GF-D8 (cell line): Measurements from ENCODE around the gene M1AP.

ENCODE experiments used
- DNase-seq: peaks from one replicate; lab custom pipeline; 2025; lab: John Stamatoyannopoulos, UW

The M1AP gene

DNA sequence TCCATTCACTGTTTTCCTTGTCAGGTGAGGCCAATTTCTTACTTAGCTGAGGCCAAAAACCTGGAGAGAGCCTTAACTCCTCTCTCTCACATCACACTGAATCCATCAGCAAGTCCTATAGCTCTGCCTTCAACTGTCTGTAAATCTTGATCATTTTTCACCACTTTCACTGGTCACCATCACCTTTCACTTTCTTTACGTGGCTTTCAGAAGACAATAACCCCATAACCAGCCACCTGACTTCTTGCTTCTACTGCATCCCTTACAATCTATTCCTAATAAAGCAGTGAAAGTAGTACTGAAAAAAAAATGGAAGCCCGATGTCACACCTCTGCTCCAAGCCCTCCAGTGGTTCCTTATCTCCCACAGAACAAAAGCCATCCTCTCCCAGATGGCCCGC is 102.1 kb downstream of the M1AP start:
- DNase-seq, result no peak

DNA sequence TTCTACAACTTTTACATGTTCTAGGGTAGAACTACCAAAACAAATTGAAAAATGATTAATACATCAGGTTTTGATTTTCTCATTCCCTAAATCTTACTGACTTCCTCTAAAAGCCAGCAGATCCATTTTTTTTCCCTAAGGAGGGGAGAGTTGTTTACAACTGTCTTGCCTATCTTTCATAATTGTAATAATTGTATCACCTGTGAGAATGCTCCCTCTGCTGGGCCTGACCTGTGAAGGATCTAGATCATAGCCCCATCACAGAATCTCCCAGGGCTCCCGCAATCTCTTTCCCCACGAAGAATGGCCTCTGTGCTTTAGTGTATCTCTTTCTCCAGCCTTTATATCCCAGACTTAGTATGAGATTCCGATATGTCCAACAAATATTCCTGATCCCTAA is 103.5 kb downstream of the M1AP start:
- DNase-seq, result no peak

DNA sequence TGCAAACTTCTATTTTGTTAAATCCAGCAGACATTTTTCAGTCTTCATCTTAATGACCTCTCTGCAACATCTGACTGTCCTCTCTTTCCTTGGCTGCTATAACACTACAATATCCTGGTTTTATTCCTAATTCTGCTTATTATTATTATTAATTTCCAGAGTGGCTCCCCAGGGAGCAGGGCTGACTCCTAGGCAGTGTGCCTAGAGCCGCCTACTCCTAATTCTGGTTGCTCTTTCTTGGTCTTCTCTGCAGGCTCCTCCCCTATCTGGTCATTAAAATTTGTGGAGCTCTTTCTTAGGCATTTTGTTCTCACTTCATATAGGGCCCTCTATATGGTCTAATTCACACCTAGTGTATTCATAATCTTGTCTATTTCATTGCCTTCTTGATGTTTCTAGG is 105.2 kb downstream of the M1AP start:
- no peak for DNase-seq

DNA sequence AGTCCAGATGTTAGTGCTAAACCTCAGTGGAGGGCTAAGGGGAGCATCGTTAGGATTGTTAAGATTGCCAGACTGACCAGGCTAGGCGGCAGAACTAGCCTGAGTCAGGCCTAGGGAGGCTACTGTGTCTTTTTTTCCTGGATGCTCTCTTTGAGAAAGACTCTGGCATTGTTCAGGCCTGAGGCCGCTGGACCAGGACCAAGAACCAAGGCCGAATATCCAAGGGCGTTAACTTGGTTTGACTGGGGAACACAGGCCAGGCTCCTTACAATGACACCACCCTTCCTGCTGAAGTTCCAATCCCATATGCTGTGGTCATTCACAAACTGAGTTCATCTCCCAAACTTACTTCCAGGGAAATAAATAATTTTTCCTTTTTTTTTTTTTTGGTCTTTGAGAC is 107.8 kb downstream of the M1AP start:
- DNase-seq, result no peak

DNA sequence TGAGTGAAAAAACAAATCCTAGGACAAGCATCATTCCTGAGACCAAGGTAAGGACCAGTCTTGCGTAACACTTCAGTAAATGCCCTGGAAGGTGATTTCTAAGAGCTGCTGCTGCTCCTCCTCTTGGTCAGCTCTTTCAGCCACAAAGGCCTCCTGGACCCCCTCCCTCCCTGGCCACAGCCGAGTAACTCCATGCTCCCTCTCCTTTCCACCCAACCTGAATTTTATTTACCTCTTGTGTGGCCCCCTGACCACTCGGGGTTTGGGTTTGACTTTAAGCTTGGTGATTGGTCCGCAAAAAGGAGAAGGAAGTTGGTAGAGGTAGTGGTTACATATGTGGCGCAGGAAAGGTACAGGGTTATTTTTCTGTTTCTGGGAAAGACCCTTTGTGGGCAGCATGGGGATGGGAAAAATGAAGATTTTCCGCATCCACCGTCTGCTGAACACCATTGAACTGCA is 109.2 kb downstream of the M1AP start:
- DNase-seq, result peak; percentile 33

DNA sequence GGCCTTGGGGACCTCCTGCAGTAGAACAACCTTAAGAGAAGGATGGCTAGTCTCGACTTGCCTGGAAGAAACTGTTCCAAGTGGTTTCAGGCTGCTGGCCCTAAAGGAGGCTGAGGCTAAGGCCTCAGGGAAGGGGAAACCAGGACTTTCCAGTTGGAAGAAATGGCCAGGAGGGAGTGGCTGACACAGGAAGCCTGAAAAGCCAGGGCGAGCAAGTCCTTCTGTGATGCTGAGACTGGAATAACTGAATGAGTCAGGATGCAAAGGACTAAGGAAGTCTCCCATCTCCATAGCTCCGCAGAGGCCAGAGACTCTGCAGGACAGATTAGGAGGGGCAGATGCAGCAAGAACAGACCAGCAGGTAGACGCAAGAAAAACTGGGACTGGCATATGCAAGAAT is 111.0 kb downstream of the M1AP start:
- no peak for DNase-seq

DNA sequence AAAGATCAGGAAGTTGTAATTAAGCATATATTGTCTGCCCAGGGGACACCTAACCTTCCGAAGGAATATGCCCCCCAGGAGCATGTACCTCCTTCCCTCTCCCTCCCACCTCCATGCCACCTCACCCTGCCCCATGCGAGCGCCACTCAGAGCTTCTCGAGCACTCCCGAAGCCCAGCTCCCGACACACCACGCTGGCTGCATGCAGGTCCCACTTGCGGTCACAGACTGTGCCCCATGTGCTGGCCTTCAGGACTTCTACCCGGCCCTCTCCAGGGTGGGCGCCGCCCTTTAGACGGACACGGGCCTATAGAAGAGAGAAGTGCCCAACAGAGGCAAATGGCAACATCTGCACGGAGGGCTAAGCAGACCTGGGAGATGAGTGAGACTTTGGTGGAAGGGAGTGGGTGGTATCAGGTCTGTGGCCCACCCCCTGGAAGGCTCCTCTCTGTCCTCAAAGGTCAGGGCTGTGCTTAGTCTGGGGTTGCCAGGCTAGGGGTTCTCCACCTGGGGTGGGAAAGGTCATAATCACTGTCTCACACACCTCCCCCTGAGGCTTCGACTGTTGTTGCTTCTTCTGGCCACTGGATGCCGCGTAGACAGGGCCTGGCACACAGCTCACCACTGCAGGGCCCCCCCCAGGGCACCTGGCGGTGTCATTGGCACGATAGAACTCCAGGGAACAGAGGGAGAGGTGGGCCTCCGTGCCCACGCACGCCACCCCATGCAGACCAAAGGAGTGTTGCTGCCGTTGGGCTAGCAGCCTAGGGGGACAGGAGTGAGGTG is 111.8 kb downstream of the M1AP start:
- DNase-seq, result no peak

DNA sequence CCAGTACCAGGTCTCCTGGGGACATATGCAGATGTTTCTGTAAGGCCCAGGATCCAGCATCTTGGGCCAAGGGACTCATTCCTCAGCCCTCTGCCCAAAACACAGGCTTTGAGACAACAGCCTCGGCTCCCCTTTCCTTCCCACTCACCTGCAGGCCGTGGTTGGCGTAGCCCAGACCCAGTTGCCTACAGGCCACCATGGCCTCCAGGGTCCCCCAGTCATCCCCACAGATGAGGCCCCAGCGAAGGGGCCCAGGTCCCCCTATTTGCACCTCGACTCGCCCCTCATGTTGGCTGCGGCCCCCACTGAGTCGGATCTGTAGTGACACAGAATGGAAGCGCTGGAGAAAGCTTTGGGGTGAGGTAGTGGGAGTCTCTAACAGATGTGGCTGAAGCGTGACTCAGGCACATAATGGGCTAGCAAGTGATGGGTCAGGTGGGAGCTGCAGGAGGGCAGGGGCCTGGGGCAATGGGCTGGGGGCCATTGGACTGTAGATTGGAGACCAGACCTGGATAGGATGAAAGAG is 112.6 kb downstream of the M1AP start:
- DNase-seq, result no peak

DNA sequence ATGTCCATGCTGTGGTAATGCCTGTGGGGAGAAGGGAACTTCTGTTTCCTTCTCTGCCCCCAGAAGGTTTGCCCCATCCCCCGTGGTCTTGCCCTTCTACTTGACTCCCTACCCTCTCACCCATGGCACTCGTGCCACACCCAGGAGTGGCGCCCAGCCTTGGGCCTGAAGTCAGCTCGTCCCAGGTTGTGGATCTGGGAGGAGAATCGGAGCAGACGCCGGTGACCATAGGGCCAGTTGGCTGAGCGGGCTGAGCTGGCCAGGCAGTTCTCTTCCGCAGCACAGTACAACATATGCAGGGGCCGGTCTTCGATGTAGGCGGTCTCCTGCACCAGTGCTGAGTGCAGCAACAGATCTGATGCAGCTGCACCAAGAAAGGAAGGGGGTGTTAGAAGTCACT is 113.7 kb downstream of the M1AP start:
- no peak for DNase-seq

DNA sequence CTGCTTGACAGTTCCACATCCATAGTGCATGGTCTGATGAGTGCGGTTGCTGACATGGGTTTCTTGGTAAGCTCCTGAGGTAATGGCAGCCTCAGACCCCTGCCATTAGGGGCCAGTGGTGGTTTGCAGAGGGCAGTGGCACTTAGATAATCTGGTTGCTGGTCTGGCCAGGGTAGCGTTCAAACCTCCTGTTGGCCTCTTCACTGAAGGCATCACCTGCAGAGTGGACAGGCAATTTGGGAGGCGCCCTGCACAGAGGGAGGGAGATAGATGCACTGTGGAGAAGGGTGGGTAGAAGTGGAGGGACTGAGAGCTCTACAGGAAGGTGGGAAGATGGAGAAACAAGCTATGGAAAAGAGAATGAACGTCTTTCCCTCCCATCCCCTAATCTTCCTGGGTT is 114.7 kb downstream of the M1AP start:
- DNase-seq, result no peak

DNA sequence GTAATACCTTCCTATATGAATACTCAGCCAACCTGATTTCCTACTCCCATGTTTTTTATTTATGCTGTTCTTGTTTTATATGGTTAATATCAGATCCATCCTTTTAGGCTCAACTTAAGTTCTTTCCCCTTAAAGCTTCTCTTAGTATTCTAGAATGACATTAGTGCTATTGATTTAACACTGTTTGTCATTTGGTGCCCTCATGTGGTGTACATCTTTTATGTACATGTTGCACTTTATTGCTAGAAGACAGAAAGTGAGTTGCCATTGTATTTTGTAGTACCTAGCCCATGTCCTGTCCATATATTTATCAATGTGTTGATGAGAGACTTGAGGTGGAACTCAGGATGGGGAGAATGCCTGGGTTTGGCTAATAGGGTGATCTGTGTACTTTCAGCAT is 115.9 kb downstream of the M1AP start:
- DNase-seq, result peak; percentile 9

DNA sequence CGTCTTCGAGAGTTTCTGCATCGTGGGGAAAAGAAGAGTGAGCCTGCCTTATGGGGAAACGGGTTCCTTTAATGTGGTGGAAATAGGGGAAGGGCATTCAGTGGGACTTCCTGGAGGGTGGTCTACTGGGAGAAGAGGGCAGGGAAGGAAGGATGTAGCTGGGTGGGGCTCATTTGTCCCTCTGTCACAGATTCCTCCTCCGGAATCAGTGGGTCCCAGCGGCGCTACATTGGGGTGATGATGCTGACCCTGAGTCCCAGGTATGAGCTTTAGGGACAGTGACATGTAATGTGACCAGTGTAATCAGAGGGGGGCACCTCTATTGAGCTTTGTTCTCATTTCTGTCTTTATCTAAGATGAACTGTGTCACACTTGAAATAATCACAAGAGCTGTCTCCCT is 116.5 kb downstream of the M1AP start:
- no peak for DNase-seq

DNA sequence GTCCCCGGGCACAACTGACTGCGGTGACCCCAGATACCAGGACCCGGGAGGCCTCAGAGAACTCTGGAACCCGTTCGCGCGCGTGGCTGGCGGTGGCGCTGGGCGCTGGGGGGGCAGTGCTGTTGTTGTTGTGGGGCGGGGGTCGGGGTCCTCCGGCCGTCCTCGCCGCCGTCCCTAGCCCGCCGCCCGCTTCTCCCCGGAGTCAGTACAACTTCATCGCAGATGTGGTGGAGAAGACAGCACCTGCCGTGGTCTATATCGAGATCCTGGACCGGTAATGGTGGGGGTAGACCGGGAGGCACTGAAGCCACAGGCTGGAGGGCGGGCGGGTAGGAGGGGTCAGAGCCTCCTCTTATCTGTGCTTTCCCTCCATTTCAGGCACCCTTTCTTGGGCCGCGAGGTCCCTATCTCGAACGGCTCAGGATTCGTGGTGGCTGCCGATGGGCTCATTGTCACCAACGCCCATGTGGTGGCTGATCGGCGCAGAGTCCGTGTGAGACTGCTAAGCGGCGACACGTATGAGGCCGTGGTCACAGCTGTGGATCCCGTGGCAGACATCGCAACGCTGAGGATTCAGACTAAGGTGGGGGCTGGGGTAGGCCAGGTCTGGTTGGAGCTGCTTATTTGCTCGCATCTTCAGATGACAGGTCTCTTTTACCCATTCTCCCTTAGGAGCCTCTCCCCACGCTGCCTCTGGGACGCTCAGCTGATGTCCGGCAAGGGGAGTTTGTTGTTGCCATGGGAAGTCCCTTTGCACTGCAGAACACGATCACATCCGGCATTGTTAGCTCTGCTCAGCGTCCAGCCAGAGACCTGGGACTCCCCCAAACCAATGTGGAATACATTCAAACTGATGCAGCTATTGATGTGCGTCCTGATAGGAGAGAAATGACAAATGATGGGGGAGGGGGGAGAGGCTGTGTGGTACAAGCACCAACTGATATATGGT is 117.6 kb downstream of the M1AP start:
- DNase-seq, result no peak

DNA sequence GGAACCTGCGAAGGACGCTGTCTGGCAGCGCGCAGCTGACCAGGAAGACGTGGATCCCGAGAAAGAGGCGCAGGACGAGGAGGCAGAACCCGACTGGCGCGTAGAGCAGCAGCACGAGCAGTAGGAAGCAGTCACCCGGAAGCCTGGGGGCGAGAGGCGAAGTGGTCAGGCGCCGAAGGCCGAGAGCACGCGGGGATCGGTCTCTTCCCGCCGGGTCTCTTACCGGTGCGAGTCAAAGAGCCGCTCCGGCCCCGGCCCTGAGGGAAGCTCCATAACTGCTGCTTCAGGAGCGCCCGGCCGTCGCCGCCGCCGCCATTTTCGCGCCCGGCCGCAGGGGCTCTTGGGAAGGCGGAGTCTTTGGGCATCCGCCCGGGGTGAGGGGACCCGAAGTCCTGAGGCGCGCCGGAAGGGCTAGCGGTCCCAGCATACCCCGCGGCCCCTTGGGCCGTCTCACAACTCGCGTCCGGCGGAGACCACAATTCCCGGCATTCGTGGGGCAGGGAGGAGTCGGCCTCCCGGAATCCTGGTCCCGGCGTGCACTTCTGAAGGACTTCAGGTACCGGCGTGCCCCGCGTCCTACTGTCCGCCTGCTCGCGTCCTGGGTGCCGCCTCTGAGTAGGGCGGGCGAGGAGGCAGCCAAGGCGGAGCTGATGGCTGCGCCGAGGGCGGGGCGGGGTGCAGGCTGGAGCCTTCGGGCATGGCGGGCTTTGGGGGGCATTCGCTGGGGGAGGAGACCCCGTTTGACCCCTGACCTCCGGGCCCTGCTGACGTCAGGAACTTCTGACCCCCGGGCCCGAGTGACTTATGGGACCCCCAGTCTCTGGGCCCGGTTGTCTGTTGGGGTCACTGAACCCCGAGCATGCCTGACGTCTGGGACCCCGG is 118.5 kb downstream of the M1AP start, which contains the start of the genes AUP1 and HTRA2:
AUP1 (minus strand) TSS at position 350 of the 882 bp plus-strand sequence; CDS start at position 273, 77 bp downstream.
HTRA2 (plus strand) TSS at position 577 of the 882 bp plus-strand sequence; CDS start at position 651, 74 bp downstream.
- DNase-seq, result peak; percentile 91

DNA sequence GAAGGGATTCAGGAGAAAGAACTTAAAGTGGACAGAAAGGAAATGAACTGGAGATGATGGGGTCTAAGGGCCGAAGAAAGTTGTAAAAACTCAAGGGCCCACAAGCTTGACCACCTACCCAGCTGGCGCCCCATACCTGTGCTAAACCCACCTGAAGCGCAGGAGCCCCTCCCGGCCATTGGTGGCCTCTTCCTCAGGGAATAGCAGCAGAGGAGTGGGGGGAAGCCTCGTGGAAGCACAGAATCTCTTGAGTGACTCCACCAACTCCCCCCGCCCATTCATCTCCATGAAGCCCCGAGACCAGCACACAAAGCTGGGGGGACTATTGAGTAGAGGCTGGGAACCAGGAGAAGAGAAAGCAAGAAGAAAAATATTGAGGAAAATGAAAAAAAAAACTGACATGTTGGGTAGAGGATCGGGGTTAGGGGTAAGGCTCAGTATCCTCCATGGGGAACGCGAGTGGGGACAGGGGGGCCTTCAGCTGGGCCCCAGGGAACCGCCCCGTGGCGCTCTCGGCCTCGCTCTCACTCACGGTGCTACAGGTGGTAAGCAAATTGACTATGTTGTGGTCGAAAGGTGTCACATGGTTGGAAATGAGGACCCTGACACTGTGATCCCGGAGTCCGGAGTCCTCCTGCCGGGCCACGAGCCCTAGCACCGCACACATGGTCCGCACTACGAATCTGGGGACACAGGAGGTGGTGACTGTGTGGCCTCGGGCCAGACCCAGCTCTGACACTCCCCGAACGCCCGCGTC is 119.4 kb downstream of the M1AP start:
- DNase-seq, result no peak

DNA sequence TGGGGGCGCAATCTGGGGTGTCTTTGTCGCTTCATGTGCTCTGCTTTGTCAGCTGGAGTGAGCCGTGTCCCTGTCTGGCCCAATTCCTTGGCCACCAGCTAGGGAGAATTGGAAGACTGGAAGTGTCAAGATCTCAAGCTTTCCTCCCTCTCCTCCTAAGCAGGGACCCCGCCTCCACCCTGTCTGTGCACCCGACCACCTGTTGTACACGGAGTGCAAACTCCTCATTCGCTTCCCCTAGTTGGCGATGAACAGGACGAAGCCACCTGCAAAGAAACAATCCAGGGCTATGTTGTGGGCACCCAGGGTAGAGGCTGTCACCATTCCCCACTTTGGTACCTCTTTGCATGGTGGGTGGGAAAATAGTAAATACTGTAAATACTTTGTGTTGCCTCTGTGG is 120.4 kb downstream of the M1AP start:
- DNase-seq, result no peak

DNA sequence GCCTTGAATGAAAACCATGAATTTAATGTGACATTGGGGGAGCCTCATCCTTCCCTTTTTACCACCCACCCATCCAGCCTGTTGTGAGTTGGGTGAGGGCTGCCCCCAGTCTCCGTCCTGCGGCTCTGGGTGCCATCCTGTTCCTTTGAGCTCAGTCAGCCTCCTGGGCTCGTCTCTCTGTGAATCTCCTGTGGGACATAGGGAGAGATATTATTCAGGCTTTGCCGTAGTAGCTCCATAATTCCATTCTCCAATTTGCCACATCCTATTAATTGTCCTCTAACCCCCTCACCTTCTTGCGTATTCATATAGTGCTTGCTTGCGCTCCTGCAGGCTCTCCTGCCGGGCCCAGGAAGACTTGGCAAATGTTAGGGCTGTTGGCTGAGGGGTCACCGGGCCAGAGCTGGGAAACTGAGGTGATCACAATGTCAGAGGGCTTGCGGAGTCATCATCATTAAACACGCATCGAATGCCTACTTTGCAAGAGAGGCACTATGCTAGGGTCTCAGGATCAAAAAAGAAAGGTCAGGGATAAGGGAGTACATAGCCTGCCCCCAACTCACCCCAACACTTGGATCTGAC is 121.4 kb downstream of the M1AP start:
- DNase-seq, result no peak

DNA sequence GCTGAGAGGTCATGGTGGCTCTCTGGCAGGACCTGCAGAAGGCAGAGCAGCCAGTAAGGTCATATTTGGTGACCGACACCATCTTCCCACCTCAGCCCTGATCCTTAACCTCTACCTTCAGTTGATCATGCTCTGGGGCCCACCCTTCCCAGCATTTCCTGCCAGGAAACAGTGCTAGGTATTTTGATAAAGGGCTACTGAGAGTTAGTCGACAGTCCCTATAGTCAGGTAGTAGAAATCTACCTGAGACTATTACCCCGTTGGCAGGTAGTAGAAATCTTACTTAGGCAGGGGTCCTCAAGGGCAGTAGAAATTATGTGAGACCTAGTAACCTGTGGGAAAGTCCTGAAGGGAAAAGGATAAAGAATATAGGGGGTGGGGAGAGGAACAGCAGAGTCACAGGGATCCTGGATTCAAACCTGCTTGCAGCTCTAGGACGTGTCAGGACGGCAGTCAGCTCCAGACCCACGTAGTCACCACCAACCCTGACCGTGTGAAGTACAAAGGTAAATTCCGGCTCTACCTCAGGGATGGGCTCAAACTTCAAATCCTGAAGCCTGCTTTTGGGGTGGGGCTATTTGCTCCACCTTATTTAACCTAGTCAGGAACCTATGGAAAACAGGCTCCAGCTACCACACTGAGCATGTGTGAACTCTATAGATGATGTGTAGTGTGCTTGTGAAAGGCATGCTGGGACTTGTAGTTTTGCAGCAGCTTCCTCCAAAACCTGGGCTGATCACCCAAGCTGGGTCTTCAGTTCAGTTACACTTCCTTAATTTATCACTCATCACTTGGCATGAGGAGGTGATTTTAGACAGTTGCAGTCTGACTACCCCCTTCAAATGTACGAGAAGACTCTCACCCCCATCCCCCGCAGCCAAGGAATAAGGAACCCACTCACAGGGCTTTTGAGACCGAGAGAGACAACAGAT is 122.1 kb downstream of the M1AP start, which contains the start of gene DQX1:
DQX1 (minus strand) TSS at position 515 of the 932 bp plus-strand sequence; CDS start at position 13, 502 bp downstream.
- DNase-seq, result no peak
